Measurements from ENCODE around the gene KATNB1.

DNA sequence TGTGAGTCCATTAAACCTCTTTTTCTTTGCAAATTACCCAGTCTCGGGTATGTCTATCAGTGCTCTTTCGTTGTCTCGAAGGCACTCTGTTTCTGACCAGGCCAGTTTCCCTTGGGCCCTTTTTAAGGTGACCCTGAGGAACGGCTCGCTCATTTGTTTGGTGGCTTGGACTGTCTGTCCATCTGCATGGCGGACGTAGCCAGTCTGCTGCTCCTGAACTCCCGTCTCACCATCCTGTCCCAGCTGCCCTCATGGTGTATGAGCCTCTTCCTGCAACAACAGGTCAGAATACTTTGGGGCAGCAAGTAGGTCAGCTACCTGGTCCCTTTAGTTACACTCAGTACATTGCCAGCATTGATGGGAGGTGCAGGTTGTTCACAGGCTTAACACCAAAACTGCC lies 22.0 kb upstream of the KATNB1 start:
- TF ChIP-seq CTCF (IDR thresholded peaks at IDR 0.05) (no peak), POLR2A (IDR thresholded peaks at IDR 0.05) (no peak), POLR2AphosphoS5 (IDR thresholded peaks at IDR 0.05) (no peak)

All from breast epithelium (tissue), 3 donors.